Ishikawa (cell line): ENCODE measurements around the gene ZMYND8.

Source experiments
- CREB1 ChIP-seq: IDR thresholded peaks from 2 replicates; pipeline ENCODE4 v1.6.1; 2012; ENCODE audit warnings: low read depth
- EGR1 ChIP-seq: IDR thresholded peaks from 2 replicates; pipeline ENCODE4 v1.6.1; 2012
- EP300 ChIP-seq: IDR thresholded peaks from 2 replicates; pipeline ENCODE4 v1.6.1; 2012; ENCODE audit warnings: borderline replicate concordance
- TAF1 ChIP-seq: IDR thresholded peaks from 2 replicates; pipeline ENCODE4 v1.6.1; 2012; ENCODE audit warnings: low read depth, mild to moderate bottlenecking
- TF ChIP-seq, protein P1 (sequence below): IDR thresholded peaks from 2 replicates; pipeline ENCODE4 v1.6.1; 2012; ENCODE audit warnings: low read depth, mild to moderate bottlenecking
- TF ChIP-seq, protein P2 (sequence below): IDR thresholded peaks from 2 replicates; pipeline ENCODE4 v1.6.1; 2012

DNA sequence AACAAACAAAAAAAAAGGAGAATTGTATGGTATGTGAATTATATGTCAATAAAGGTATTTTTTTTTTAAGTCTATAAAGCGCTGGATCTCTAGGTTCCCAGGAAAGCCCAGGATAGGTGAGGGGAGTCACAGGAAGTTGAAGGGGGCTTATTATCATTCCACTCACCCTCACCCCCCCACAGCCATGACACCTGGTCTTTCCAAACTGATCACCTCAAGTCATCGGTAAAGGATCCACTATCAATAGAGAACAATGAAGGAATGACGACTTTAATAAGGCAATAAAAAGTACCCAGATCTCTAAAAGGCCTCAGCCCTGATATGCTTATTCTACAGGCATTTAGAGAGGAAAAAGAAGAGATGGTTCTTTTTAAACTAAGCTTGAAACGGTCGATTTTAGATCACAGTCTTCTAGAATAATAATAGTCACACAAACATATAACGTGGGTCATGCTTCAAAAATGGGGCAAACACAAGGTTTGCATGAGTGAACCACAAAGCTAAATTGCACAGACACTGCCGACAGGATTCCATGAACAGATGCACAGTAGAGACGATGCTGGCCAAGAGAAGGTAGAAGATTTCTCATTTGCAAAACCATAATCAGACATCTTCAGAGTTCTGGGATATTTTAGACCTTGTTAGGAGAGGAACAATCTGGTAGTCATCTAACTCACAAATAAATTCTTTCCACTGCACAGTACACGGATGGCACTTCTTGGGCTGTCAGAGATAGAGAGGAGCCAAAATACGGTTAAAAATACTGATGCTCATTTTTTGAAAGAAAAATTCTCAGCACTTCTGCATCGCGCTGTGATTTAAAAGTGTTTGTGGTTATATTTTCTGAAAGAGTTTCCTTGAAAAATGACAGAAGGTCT lies 21.0 kb downstream of the ZMYND8 start:
- TF ChIP-seq EP300 (no peak), CREB1 (no peak), TAF1 (no peak), EGR1 (no peak)
- TF ChIP-seq, protein P1, sequence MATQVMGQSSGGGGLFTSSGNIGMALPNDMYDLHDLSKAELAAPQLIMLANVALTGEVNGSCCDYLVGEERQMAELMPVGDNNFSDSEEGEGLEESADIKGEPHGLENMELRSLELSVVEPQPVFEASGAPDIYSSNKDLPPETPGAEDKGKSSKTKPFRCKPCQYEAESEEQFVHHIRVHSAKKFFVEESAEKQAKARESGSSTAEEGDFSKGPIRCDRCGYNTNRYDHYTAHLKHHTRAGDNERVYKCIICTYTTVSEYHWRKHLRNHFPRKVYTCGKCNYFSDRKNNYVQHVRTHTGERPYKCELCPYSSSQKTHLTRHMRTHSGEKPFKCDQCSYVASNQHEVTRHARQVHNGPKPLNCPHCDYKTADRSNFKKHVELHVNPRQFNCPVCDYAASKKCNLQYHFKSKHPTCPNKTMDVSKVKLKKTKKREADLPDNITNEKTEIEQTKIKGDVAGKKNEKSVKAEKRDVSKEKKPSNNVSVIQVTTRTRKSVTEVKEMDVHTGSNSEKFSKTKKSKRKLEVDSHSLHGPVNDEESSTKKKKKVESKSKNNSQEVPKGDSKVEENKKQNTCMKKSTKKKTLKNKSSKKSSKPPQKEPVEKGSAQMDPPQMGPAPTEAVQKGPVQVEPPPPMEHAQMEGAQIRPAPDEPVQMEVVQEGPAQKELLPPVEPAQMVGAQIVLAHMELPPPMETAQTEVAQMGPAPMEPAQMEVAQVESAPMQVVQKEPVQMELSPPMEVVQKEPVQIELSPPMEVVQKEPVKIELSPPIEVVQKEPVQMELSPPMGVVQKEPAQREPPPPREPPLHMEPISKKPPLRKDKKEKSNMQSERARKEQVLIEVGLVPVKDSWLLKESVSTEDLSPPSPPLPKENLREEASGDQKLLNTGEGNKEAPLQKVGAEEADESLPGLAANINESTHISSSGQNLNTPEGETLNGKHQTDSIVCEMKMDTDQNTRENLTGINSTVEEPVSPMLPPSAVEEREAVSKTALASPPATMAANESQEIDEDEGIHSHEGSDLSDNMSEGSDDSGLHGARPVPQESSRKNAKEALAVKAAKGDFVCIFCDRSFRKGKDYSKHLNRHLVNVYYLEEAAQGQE: no peak
- TF ChIP-seq, protein P2, sequence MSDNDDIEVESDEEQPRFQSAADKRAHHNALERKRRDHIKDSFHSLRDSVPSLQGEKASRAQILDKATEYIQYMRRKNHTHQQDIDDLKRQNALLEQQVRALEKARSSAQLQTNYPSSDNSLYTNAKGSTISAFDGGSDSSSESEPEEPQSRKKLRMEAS: no peak
